GM18868 (cell line): ENCODE data around the gene PCNX3.
A peak's percentile ranks its signal among the peaks of the same experiment; 100 is the strongest.

ENCODE experiments used
- ATAC-seq: cut with Tn5 transposase; IDR thresholded peaks from one replicate; pipeline ENCODE4 v1.9.1; 2021; ENCODE audit warnings: mild to moderate bottlenecking, moderate library complexity; ENCODE audit not compliant: unreplicated experiment

PCNX3 gene

DNA sequence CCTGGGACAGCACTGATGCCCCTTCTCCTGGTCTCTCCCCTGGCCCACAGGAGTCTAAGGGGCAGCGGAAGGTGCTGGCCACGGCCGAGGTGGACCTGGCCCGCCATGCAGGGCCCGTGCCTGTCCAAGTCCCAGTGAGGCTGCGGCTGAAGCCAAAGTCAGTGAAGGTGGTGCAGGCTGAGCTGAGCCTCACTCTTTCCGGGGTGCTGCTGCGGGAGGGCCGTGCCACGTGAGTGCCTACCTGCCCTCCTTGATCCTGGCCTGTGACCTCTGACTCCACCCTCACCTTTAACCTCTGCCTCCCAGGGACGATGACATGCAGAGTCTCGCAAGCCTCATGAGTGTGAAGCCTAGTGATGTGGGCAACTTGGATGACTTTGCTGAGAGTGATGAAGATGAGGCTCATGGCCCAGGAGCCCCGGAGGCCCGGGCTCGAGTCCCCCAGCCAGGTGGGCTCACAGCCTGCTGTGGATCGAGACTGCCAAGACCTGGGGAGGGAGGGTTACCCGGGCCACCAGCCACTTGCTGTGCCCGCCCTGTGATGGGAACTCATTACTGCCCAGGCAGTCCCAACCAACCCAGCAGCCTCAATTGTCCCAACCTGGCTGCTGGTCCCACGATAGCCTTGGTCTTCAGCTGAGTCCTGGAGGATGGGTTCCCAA, 35.4 kb upstream of the PCNX3 start:
- no peak for ATAC-seq

- ATAC-seq = no peak
Observed at GRCh38 chr11:65580756-65581155, 34.8 kb upstream of the PCNX3 start.

GRCh38 chr11:65581928-65582327, 33.6 kb upstream of the PCNX3 start:
- no peak for ATAC-seq

GRCh38 chr11:65583589-65583988, 32.0 kb upstream of the PCNX3 start:
- ATAC-seq = no peak

- ATAC-seq = no peak
Observed at GRCh38 chr11:65584106-65584505, 31.5 kb upstream of the PCNX3 start.

DNA sequence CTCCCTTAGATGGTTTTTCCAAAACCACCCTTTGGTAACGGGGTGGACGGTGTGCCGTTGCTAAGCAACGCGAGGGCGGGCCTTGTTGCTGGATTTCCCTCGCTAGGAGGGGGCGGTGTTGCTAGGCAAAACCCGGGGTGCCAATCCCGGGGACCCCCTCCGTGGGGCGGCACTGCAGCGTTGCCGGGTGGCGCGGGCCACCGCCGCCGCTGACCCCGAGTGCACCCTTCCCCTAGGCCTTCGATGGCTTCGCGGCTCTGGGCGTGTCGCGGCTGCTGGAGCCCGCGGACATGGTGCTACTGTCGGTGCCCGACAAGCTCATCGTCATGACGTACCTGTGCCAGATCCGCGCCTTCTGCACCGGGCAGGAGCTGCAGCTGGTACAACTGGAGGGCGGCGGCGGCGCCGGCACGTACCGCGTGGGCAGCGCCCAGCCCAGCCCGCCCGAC, 30.8 kb upstream of the PCNX3 start:
- no peak for ATAC-seq

- no peak for ATAC-seq
Observed at GRCh38 chr11:65585396-65586246, 30.0 kb upstream of the PCNX3 start.

DNA sequence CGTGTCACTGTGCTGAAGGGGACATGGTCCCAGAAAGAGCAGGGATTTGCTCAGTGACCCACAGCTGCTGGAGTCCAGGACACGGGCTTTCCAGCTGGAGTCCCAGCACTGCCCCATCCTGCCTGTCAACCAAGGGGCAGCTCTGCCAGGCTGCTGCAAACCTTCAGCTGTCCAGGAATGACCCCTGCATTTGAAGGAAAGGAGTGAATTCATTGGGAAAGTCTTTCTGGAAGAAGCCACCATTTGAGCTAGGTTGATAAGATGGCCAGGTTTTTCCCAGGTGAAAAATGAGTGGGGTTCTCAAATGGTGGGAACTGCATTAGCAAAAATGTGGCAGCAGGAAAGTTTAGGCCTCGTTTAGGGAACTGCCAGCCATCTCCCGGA, 29.3 kb upstream of the PCNX3 start:
- ATAC-seq = no peak

DNA sequence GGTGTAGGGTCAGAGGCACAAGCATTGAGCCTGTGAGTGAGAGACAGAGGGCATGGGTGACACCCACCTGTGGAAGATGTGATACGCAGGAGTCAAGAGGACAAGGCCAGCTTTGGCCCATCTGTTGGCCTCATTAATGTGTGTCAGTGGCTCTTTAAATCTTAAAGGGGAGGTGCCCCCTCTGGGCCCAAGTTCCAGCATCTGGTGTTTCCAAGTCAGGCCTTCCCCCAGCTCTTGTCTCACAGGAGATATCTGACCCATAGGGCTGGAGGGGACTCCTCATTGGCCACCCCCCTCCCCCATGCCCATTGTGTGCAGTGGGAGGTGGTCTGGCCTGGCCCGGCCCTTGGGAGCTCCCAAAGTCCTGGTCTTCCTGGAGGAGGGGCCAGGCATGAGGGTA, 28.9 kb upstream of the PCNX3 start:
- ATAC-seq = no peak

DNA sequence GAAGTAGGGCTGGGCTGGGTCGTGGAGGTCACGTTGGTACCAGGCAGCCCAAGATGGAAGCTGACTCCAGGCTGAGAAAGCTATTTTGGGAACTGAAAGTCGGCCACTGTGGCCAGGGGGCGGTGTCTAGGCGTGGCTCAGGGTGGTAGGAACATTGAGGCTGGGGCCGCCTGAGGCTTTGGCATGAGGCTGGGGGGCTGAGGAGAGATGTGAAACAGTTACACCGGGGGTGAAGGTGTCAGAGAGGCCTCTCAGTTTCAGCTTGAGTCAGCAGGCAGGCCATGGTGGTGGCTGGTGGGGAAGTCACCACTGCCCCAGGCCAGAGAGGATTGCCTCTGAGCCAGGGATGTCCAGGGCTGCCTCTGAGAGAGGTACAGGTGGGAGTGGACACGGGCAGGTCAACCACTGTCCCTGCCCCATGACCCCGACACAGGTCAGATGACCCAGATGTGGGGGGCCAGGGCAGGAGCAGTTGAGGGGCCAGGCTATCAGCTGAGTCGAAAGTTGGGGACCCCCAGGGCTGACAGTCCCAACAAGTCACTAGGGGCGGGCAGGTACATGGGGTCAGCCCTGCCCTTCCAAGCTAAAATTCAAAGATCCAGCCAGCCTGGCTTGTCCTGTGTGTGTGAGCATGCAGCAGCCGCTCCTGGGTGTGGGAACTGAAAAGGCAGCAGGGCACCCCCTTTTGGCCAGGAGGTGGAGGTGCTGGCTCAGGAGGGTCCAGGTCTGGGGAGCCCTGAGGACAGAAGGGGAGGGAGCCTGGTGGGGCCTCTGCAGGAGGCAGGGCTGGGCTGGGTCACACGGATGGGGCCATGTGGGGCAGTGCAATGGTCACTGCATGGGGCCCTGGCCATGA, 27.1 kb upstream of the PCNX3 start:
- peak; percentile 73 for ATAC-seq

GRCh38 chr11:65589444-65590239, 25.9 kb upstream of the PCNX3 start:
- peak; percentile 44 for ATAC-seq

DNA sequence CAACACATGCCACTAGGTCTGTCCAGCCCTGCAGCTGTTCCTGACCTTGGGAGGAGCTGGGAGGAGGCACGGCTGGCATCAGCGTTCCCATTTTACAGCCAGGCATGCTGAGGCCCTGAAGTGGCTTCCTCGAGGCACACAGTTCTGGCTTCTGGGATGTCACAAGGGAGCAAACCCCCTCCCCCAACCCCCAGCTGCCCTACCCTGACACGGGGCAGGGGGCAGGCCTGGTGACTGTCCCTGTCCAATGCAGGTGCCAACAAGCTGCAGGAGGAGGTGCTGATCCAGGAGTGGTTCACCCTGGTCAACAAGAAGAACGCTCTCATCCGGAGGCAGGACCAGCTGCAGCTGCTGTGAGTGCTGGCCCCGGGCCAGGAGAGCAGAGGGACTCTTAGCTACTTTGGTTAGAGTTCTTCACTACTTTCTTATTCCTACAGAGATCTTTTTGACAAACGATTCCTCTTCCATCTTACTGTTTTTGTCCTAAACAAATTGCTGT, 25.3 kb upstream of the PCNX3 start:
- ATAC-seq = no peak

- no peak for ATAC-seq
Observed at GRCh38 chr11:65591939-65592857, 23.4 kb upstream of the PCNX3 start.

DNA sequence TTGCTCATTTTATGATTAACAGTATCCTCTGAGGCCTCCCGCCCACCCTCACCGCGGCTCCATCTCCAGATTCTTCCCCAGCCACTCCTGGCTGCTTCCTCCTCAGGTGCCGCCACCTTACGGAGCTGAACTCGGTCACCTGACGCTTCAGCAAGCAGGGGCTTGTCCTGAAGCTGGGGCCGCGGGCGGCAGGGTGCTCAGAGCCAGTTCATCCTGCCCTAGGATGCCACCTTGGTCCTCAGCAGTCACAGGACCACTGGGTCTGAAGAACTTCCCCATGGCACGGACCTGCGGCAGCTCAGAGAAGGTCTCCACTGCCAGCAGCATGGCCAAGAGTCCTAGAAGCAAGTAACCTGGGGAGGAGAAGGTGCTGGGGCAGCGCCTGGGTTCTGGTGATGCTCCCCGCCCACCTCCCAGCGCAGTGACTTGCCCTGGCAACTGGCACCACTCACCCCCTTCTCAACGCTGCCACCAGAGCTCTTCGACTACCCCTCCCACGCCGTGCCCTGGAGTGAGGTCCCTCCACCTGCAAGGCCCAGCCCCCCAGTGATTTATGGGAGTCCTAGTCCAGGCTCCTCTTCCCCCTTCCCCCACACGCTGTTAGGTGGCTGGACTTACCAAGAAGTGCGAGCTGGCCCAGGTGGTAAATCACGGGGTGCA, 22.6 kb upstream of the PCNX3 start:
- no peak for ATAC-seq

- ATAC-seq = no peak
Observed at GRCh38 chr11:65593518-65594414, 21.8 kb upstream of the PCNX3 start.

DNA sequence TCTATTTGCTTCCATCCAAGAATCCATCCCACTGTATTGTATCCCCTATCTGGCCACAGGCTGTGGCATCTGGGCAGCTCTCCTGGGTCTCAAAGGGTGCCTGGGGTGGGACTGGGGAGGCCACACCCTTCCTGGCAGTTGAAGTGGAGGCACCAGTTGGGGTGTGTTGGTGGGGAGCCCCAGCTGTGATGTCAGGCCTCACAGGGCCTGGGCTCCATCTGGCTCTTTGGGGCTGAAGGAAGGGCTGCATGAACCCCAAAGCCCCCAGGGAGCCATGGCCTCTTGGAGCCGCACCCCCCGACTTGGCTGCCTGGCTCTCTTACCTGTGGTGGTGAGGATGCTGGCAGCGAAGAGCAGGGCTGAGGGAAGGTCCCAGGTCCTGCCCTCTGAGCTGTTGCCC, 20.4 kb upstream of the PCNX3 start:
- ATAC-seq = no peak

GRCh38 chr11:65595543-65596281, 19.9 kb upstream of the PCNX3 start, which contains the start of gene KCNK7:
Gene KCNK7, minus strand, starts transcription at chr11:65595800. Its CDS starts 28 bp downstream, at chr11:65595772.
- ATAC-seq = no peak
